HEK293 (cell line): ENCODE measurements around the gene DENND1A.

Experiments used
- CTCF ChIA-PET: fragments of 350-600 bp; formaldehyde crosslinking; extraction: SDS; loops from one replicate; lab custom pipeline; 2021; ENCODE audit warnings: antibody characterized with exemption; lab: Yijun Ruan, JAX
- POLR2A ChIA-PET: fragments of 300-600 bp; formaldehyde crosslinking; extraction: SDS; loops from one replicate; lab custom pipeline; 2020; ENCODE audit warnings: antibody characterized with exemption, inconsistent platforms; lab: Yijun Ruan, JAX
- H3K27ac ChIP-seq: fragments of 200-500 bp; sonication (Bioruptor generic); 2 replicates; pipeline ENCODE4 v1.5.1; 2014; ENCODE audit warnings: low read depth, low read length, control low read depth, inconsistent platforms; ENCODE audit errors: extremely low read depth
- H3K36me3 ChIP-seq, 2 experiments: fragments of 200-500 bp in 1 of 2; sonication (Bioruptor generic) in 1 of 2; 1 replicate in 1 of 2; 2 replicates in 1 of 2; pipeline ENCODE4 v1.5.1; 2014 to 2017; ENCODE audit warnings: inconsistent platforms in 2 of 2, low read length in 2 of 2; ENCODE audit not compliant: control insufficient read depth in 2 of 2, insufficient read depth in 1 of 2
- H3K4me1 ChIP-seq: fragments of 200-500 bp; sonication (Bioruptor generic); 2 replicates; pipeline ENCODE4 v1.5.1; 2014; ENCODE audit warnings: mild to moderate bottlenecking, low read length, inconsistent platforms; ENCODE audit not compliant: control insufficient read depth, insufficient read depth
- H3K4me3 ChIP-seq: 2 replicates; pipeline ENCODE4 v1.5.1; 2011; ENCODE audit warnings: low read depth, mild to moderate bottlenecking, control low read depth, low read length, moderate library complexity
- H3K9me3 ChIP-seq: fragments of 200-500 bp; sonication (Bioruptor generic); 2 replicates; pipeline ENCODE4 v1.5.1; 2014; ENCODE audit warnings: low read depth, low read length, inconsistent platforms; ENCODE audit not compliant: control insufficient read depth, insufficient read depth
- BCL11A ChIP-seq: fragments of 450-650 bp; formaldehyde crosslinking; IDR thresholded peaks from 2 replicates; pipeline ENCODE4 v1.5.1; 2016; ENCODE audit warnings: low read depth, missing biosample characterization, missing genetic modification characterization
- FEZF1 ChIP-seq: fragments of 450-650 bp; formaldehyde crosslinking; IDR thresholded peaks from 2 replicates; pipeline ENCODE4 v1.5.1; 2016; ENCODE audit warnings: missing biosample characterization, missing genetic modification characterization
- GLI2 ChIP-seq: fragments of 450-650 bp; formaldehyde crosslinking; IDR thresholded peaks from 2 replicates; pipeline ENCODE4; 2017; ENCODE audit warnings: missing biosample characterization, missing genetic modification characterization, low read depth, borderline replicate concordance
- IKZF3 ChIP-seq: fragments of 450-650 bp; IDR thresholded peaks from 2 replicates; pipeline ENCODE4 v1.5.0; 2018; ENCODE audit warnings: missing biosample characterization, mild to moderate bottlenecking, missing genetic modification characterization, moderate library complexity
- KLF7 ChIP-seq: fragments of 450-650 bp; formaldehyde crosslinking; IDR thresholded peaks from 2 replicates; pipeline ENCODE4 v1.5.1; 2016; ENCODE audit warnings: missing biosample characterization, missing genetic modification characterization, borderline replicate concordance
- PRDM1 ChIP-seq: fragments of 450-650 bp; formaldehyde crosslinking; IDR thresholded peaks from 2 replicates; pipeline ENCODE4; 2016; ENCODE audit warnings: missing biosample characterization, missing genetic modification characterization
- SCRT2 ChIP-seq: fragments of 450-650 bp; formaldehyde crosslinking; IDR thresholded peaks from 2 replicates; pipeline ENCODE4 v1.5.1; 2016; ENCODE audit warnings: missing biosample characterization, missing genetic modification characterization
- YY1 ChIP-seq: fragments of 450-650 bp; formaldehyde crosslinking; IDR thresholded peaks from 2 replicates; pipeline ENCODE4 v1.5.1; 2018; ENCODE audit warnings: missing biosample characterization, missing genetic modification characterization
- ZBTB48 ChIP-seq: fragments of 450-650 bp; formaldehyde crosslinking; IDR thresholded peaks from 2 replicates; pipeline ENCODE4 v1.5.1; 2016; ENCODE audit warnings: missing biosample characterization, missing genetic modification characterization
- ZEB2 ChIP-seq: fragments of 450-650 bp; formaldehyde crosslinking; IDR thresholded peaks from 2 replicates; pipeline ENCODE4 v1.5.1; 2016; ENCODE audit warnings: missing biosample characterization, missing genetic modification characterization
- ZNF112 ChIP-seq: fragments of 450-650 bp; formaldehyde crosslinking; IDR thresholded peaks from 2 replicates; pipeline ENCODE4 v1.5.0; 2017; ENCODE audit warnings: missing biosample characterization, missing genetic modification characterization
- ZNF19 ChIP-seq: fragments of 450-650 bp; formaldehyde crosslinking; IDR thresholded peaks from 2 replicates; pipeline ENCODE4; 2016; ENCODE audit warnings: missing biosample characterization, missing genetic modification characterization, low read depth
- ZNF274 ChIP-seq, 2 experiments: fragments of 200-500 bp in 1 of 2; fragments of 450-650 bp in 1 of 2; sonication (Bioruptor generic) in 1 of 2; formaldehyde crosslinking in 1 of 2; IDR thresholded peaks; 2 replicates each; pipeline versions ENCODE4 v1.5.1 to v1.6.1; 2014 to 2016; ENCODE audit warnings: borderline replicate concordance in 1 of 2, inconsistent platforms in 1 of 2, low read length in 1 of 2, missing biosample characterization in 1 of 2, missing genetic modification characterization in 1 of 2
- ZNF37A ChIP-seq: fragments of 450-650 bp; IDR thresholded peaks from 2 replicates; pipeline ENCODE4 v1.5.1; 2018; ENCODE audit warnings: missing biosample characterization, missing genetic modification characterization
- ZNF394 ChIP-seq: fragments of 450-650 bp; formaldehyde crosslinking; IDR thresholded peaks from 2 replicates; pipeline ENCODE4 v1.5.1; 2016; ENCODE audit warnings: missing biosample characterization, missing genetic modification characterization, mild to moderate bottlenecking, moderate library complexity, borderline replicate concordance
- ZNF423 ChIP-seq: fragments of 450-650 bp; formaldehyde crosslinking; IDR thresholded peaks from 2 replicates; pipeline ENCODE4 v1.5.1; 2016; ENCODE audit warnings: missing biosample characterization, missing genetic modification characterization
- ZNF426 ChIP-seq: fragments of 450-650 bp; formaldehyde crosslinking; IDR thresholded peaks from 2 replicates; pipeline ENCODE4 v1.5.1; 2017; ENCODE audit warnings: missing biosample characterization, missing genetic modification characterization, mild to moderate bottlenecking, inconsistent platforms, moderate library complexity
- ZNF560 ChIP-seq: fragments of 450-650 bp; formaldehyde crosslinking; IDR thresholded peaks from 2 replicates; pipeline ENCODE4 v1.5.1; 2017; ENCODE audit warnings: missing biosample characterization, missing genetic modification characterization, borderline replicate concordance
- ZNF664 ChIP-seq: fragments of 450-650 bp; formaldehyde crosslinking; IDR thresholded peaks from 2 replicates; pipeline ENCODE4 v1.5.1; 2016; ENCODE audit warnings: missing biosample characterization, missing genetic modification characterization
- ZNF701 ChIP-seq: fragments of 450-650 bp; formaldehyde crosslinking; IDR thresholded peaks from 2 replicates; pipeline ENCODE4 v1.5.1; 2016; ENCODE audit warnings: missing biosample characterization, missing genetic modification characterization
- ZNF76 ChIP-seq: fragments of 450-650 bp; formaldehyde crosslinking; IDR thresholded peaks from 2 replicates; pipeline ENCODE4; 2016; ENCODE audit warnings: low read depth, missing biosample characterization, missing genetic modification characterization, borderline replicate concordance
- TF ChIP-seq, protein P1 (sequence below): sonication (generic); formaldehyde crosslinking; IDR thresholded peaks from 2 replicates; pipeline ENCODE4 v1.8.1; 2022; ENCODE audit warnings: mild to moderate bottlenecking, moderate library complexity, missing genetic modification reagents
- TF ChIP-seq, protein P2 (sequence below): fragments of 450-650 bp; formaldehyde crosslinking; IDR thresholded peaks from 2 replicates; pipeline ENCODE4 v1.5.1; 2016; ENCODE audit warnings: missing biosample characterization, missing genetic modification characterization
- TF ChIP-seq, protein P3 (sequence below): fragments of 450-650 bp; formaldehyde crosslinking; IDR thresholded peaks from 2 replicates; pipeline ENCODE4 v1.5.1; 2016; ENCODE audit warnings: missing biosample characterization, missing genetic modification characterization
- TF ChIP-seq, protein P4 (sequence below): fragments of 450-650 bp; formaldehyde crosslinking; IDR thresholded peaks from 2 replicates; pipeline ENCODE4 v1.5.0; 2017; ENCODE audit warnings: missing biosample characterization, missing genetic modification characterization, borderline replicate concordance

DENND1A gene

DNA sequence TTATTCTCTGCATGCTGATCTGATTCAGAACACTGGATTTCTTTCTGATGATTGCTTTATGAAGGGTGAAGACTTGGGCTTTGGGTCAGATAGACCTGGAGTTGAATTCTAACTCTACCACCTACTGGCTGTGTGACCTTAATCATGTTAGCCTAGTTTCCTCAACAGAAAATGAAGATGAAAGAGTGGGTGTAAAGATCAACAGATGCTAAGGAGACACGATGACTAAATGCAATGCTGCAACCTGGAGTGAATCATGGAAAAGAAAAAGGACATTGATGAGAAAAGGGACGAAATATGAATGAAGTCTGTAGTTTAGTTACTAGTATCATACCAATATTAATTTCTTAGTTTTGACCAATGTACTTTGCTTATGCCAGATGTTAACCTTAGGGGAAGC is 27.8 kb upstream of the DENND1A start:
- TF ChIP-seq PRDM1 (tag by site-specific recombination) (no peak), YY1 (tag by site-specific recombination) (no peak), ZNF274 (IDR thresholded peaks at IDR 0.05; ENCODE audit: low read length) (no peak), ZNF274 (tag by site-specific recombination; IDR thresholded peaks at IDR 0.05; ENCODE audit: borderline replicate concordance) (no peak), ZNF112 (tag by site-specific recombination) (no peak), ZNF664 (tag by site-specific recombination) (no peak)
- TF ChIP-seq, protein P1, sequence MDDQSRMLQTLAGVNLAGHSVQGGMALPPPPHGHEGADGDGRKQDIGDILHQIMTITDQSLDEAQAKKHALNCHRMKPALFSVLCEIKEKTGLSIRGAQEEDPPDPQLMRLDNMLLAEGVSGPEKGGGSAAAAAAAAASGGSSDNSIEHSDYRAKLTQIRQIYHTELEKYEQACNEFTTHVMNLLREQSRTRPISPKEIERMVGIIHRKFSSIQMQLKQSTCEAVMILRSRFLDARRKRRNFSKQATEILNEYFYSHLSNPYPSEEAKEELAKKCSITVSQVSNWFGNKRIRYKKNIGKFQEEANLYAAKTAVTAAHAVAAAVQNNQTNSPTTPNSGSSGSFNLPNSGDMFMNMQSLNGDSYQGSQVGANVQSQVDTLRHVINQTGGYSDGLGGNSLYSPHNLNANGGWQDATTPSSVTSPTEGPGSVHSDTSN (CRISPR knock-in tag), result no peak
- TF ChIP-seq, protein P2, sequence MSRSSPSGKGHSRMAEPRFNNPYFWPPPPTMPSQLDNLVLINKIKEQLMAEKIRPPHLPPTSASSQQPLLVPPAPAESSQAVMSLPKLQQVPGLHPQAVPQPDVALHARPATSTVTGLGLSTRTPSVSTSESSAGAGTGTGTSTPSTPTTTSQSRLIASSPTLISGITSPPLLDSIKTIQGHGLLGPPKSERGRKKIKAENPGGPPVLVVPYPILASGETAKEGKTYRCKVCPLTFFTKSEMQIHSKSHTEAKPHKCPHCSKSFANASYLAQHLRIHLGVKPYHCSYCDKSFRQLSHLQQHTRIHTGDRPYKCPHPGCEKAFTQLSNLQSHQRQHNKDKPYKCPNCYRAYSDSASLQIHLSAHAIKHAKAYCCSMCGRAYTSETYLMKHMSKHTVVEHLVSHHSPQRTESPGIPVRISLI (tag by site-specific recombination), result no peak
- CTCF ChIA-PET, result interaction anchor here (1.1 kb wide), 1 partner anchor 45 kb away, joined by 3 read pairs; no protein-coding TSS in a partner anchor
- POLR2A ChIA-PET, result interaction anchor here (0.5 kb wide), 1 partner anchor 11 kb away, joined by 6 read pairs; no protein-coding TSS in a partner anchor
- no peak overlapping the region for H3K27ac ChIP-seq
- H3K9me3 ChIP-seq, result no peaks in the 10 kb centered on the region
- H3K36me3 ChIP-seq, result no peaks in the 10 kb centered on the region
- no peaks in the 10 kb centered on the region for H3K4me1 ChIP-seq
- H3K4me3 ChIP-seq, result no peak overlapping the region

DNA sequence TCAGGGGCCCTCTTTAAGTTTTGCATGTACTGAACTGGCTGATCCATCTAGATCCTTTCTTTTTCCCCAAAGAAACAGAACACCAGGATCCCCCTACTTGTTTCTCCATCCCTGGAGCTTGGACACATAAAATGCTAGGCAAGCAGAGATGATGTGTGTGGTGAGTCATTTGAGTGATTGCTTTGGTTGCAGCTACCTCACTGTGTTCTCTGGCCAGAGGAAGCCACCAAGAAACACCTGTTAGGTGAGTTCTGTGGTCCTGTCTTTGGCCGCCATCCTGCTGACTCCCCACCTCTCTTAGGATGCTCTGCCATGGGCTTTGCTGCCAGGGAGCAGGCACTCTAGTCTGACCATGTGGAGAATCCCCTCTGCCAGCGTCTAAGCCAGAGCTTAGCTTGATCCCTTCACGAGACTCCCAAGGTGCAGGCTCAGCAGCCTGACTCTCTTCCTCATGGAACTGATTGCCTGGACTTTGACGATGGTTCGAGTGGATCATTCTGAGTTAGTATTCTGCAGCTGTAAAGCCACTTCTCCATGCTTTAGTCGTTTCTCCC is 27.3 kb upstream of the DENND1A start:
- no peaks in the 10 kb centered on the region for H3K36me3 ChIP-seq
- no peak overlapping the region for H3K4me3 ChIP-seq
- H3K27ac ChIP-seq, result no peak overlapping the region
- ChIA-PET POLR2A (interaction anchor here (0.5 kb wide), 1 partner anchor 11 kb away, joined by 6 read pairs; no protein-coding TSS in a partner anchor), CTCF (interaction anchor here (1.1 kb wide), 1 partner anchor 45 kb away, joined by 3 read pairs; no protein-coding TSS in a partner anchor)
- no peaks in the 10 kb centered on the region for H3K9me3 ChIP-seq
- peak; percentile 52; the same call in 1 of the 2 replicates for TF ChIP-seq ZBTB48 (tag by site-specific recombination)
- peak; percentile 63 for TF ChIP-seq SCRT2 (tag by site-specific recombination)
- TF ChIP-seq, protein P3, sequence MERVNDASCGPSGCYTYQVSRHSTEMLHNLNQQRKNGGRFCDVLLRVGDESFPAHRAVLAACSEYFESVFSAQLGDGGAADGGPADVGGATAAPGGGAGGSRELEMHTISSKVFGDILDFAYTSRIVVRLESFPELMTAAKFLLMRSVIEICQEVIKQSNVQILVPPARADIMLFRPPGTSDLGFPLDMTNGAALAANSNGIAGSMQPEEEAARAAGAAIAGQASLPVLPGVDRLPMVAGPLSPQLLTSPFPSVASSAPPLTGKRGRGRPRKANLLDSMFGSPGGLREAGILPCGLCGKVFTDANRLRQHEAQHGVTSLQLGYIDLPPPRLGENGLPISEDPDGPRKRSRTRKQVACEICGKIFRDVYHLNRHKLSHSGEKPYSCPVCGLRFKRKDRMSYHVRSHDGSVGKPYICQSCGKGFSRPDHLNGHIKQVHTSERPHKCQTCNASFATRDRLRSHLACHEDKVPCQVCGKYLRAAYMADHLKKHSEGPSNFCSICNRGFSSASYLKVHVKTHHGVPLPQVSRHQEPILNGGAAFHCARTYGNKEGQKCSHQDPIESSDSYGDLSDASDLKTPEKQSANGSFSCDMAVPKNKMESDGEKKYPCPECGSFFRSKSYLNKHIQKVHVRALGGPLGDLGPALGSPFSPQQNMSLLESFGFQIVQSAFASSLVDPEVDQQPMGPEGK (tag by site-specific recombination), result no peak
- TF ChIP-seq ZNF701, result no peak
- TF ChIP-seq, all 188 proteins: peak for 2
- no peaks in the 10 kb centered on the region for H3K4me1 ChIP-seq

DNA sequence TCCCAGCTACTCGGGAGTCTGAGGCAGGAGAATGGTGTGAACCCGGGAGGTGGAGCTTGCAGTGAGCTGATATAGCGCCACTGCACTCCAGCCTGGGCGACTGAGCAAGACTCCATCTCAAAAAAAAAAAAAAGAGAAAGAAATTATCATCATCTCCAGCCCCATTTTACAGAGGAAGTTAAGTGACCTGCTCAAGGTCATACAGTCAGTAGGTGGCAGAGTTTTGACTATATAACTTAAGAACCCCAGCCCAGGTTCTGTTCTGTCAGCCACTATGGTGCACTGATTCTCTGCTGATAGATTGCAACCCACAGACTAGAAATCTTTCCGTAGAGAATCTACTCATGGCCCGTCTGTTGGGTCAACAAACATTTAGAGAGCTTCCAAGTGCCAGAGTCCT is 25.7 kb upstream of the DENND1A start:
- Histone ChIP-seq H3K4me3 (no peak overlapping the region), H3K4me1 (no peaks in the 10 kb centered on the region), H3K9me3 (no peaks in the 10 kb centered on the region), H3K27ac (no peak overlapping the region), H3K36me3 (no peaks in the 10 kb centered on the region)
- ChIA-PET POLR2A (no interaction called here), CTCF (interaction anchor here (0.8 kb wide), 1 partner anchor 15 kb away, joined by 3 read pairs; no protein-coding TSS in a partner anchor)
- TF ChIP-seq BCL11A (tag by site-specific recombination) (no peak), ZNF19 (no peak), FEZF1 (tag by site-specific recombination) (no peak), KLF7 (tag by site-specific recombination) (no peak), ZNF76 (tag by site-specific recombination) (no peak), ZNF423 (no peak), ZNF560 (tag by site-specific recombination) (no peak), ZEB2 (tag by site-specific recombination) (no peak), ZNF426 (no peak), ZNF37A (no peak), ZNF394 (no peak), GLI2 (tag by site-specific recombination) (no peak), IKZF3 (no peak)
- TF ChIP-seq, protein P4, sequence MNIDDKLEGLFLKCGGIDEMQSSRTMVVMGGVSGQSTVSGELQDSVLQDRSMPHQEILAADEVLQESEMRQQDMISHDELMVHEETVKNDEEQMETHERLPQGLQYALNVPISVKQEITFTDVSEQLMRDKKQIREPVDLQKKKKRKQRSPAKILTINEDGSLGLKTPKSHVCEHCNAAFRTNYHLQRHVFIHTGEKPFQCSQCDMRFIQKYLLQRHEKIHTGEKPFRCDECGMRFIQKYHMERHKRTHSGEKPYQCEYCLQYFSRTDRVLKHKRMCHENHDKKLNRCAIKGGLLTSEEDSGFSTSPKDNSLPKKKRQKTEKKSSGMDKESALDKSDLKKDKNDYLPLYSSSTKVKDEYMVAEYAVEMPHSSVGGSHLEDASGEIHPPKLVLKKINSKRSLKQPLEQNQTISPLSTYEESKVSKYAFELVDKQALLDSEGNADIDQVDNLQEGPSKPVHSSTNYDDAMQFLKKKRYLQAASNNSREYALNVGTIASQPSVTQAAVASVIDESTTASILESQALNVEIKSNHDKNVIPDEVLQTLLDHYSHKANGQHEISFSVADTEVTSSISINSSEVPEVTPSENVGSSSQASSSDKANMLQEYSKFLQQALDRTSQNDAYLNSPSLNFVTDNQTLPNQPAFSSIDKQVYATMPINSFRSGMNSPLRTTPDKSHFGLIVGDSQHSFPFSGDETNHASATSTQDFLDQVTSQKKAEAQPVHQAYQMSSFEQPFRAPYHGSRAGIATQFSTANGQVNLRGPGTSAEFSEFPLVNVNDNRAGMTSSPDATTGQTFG (tag by site-specific recombination), result no peak
